SU-DHL-6 (cell line): Measurements from ENCODE around the gene P4HA1.

Source experiments
- H2AFZ ChIP-seq: fragments of 200-600 bp; sonication (generic); 2 replicates; pipeline ENCODE4 v1.6.1; 2014; ENCODE audit warnings: low read depth, mild to moderate bottlenecking, moderate library complexity, mixed read lengths, antibody characterized with exemption, low read length; ENCODE audit not compliant: severe bottlenecking
- H3F3A ChIP-seq: fragments of 200-600 bp; shearing (Covaris generic); 2 replicates; pipeline ENCODE4 v1.6.0; 2016; ENCODE audit warnings: antibody characterized with exemption, mild to moderate bottlenecking; ENCODE audit not compliant: insufficient read depth
- H3K27ac ChIP-seq: fragments of 200-600 bp; sonication (generic); 2 replicates; pipeline ENCODE4 v1.5.1; 2016; ENCODE audit warnings: low read depth, mild to moderate bottlenecking, low read length, moderate library complexity, mixed read lengths
- H3K27me3 ChIP-seq: fragments of 200-600 bp; sonication (generic), shearing (Covaris generic); 2 replicates; pipeline ENCODE4 v1.6.0; 2014; ENCODE audit warnings: mild to moderate bottlenecking, low read length
- H3K36me3 ChIP-seq: fragments of 200-600 bp; sonication (generic); 2 replicates; pipeline ENCODE4 v1.6.1; 2014; ENCODE audit warnings: mild to moderate bottlenecking, low read length, mixed read lengths
- H3K4me2 ChIP-seq: fragments of 300-600, 200-600 bp; shearing (Covaris generic), sonication (generic); 2 replicates; pipeline ENCODE4 v1.6.0; 2014; ENCODE audit warnings: low read length, low read depth, mild to moderate bottlenecking; ENCODE audit not compliant: poor library complexity, severe bottlenecking
- H3K4me3 ChIP-seq: fragments of 200-600 bp; sonication (generic); 2 replicates; pipeline ENCODE4 v1.5.1; 2014; ENCODE audit warnings: antibody characterized with exemption, low read length, mild to moderate bottlenecking, mixed read lengths; ENCODE audit not compliant: insufficient read depth, poor library complexity, severe bottlenecking
- H3K79me2 ChIP-seq: fragments of 200-600 bp; sonication (generic); 2 replicates; pipeline ENCODE4 v1.6.1; 2014; ENCODE audit warnings: mild to moderate bottlenecking, low read length, moderate library complexity; ENCODE audit not compliant: insufficient read depth
- H3K9ac ChIP-seq: fragments of 200-600 bp; sonication (generic); 2 replicates; pipeline ENCODE4 v1.7.0; 2014; ENCODE audit warnings: mild to moderate bottlenecking, low read length
- H3K9me2 ChIP-seq: fragments of 200-600 bp; sonication (generic); replicated peaks from 2 replicates; pipeline ENCODE4 v1.6.1; 2014; ENCODE audit warnings: low read length; ENCODE audit not compliant: insufficient read depth
- H3K9me3 ChIP-seq: fragments of 200-600 bp; sonication (generic); 2 replicates; pipeline ENCODE4 v1.6.1; 2014; ENCODE audit warnings: low read length, mixed read lengths; ENCODE audit not compliant: insufficient read depth
- H4K20me1 ChIP-seq: fragments of 200-600 bp; sonication (generic); 2 replicates; pipeline ENCODE4 v1.6.1; 2014; ENCODE audit warnings: low read depth, mild to moderate bottlenecking, antibody characterized with exemption, low read length, moderate library complexity, mixed read lengths
- EZH2phosphoT487 ChIP-seq: fragments of 200-600 bp; sonication (generic), shearing (Covaris generic); conservative IDR thresholded peaks from 2 replicates; pipeline ENCODE4 v1.6.1; 2018; ENCODE audit warnings: mild to moderate bottlenecking, antibody characterized with exemption, low read length, moderate library complexity, mixed read lengths
- TF ChIP-seq, protein P1 (sequence below): fragments of 200-600 bp; sonication (generic); IDR thresholded peaks from one replicate; pipeline ENCODE4 v1.5.1; 2017; ENCODE audit warnings: antibody characterized with exemption, mild to moderate bottlenecking, low read length, moderate library complexity; ENCODE audit not compliant: insufficient read depth, poor library complexity, severe bottlenecking

P4HA1 gene

DNA sequence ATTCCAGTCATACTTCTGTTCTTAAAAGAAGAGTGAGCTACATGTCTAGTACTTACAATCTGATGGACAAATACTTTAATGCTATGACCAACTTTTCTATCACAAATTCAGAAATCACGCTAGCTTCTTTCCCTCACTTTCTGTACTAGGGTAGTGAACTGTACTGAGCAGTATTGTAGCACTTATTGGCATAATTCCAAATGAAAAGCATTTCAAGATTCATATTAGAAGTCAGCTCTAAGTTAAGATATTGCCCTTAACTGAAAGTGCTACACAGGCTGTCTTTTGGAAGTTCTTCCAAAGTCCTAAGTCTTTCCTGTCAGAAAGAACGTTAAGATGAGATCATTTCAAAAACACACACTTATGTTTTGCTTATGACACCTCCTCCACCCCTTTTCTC is 13.4 kb downstream of the P4HA1 start:
- no peaks in the 10 kb centered on the region for H3K9me3 ChIP-seq
- H3F3A ChIP-seq = peaks cover 7% of the 10 kb centered on the region; the same call in 1 of the 2 replicates
- TF ChIP-seq, protein P1, sequence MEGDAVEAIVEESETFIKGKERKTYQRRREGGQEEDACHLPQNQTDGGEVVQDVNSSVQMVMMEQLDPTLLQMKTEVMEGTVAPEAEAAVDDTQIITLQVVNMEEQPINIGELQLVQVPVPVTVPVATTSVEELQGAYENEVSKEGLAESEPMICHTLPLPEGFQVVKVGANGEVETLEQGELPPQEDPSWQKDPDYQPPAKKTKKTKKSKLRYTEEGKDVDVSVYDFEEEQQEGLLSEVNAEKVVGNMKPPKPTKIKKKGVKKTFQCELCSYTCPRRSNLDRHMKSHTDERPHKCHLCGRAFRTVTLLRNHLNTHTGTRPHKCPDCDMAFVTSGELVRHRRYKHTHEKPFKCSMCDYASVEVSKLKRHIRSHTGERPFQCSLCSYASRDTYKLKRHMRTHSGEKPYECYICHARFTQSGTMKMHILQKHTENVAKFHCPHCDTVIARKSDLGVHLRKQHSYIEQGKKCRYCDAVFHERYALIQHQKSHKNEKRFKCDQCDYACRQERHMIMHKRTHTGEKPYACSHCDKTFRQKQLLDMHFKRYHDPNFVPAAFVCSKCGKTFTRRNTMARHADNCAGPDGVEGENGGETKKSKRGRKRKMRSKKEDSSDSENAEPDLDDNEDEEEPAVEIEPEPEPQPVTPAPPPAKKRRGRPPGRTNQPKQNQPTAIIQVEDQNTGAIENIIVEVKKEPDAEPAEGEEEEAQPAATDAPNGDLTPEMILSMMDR = no peak
- H3K36me3 ChIP-seq = 0 out of 2 replicates have a peak, but pooled peaks cover under 1% of the 10 kb centered on the region
- no peaks in the 10 kb centered on the region for H3K27me3 ChIP-seq
- H3K9ac ChIP-seq = no peak overlapping the region
- no peak overlapping the region for H3K4me2 ChIP-seq
- H3K4me3 ChIP-seq = no peak overlapping the region
- no peak overlapping the region for H2AFZ ChIP-seq
- peaks cover under 1% of the 10 kb centered on the region; the same call in 1 of the 2 replicates for H4K20me1 ChIP-seq
- H3K9me2 ChIP-seq = no peaks in the 10 kb centered on the region
- peaks cover 83% of the 10 kb centered on the region for H3K79me2 ChIP-seq
- no peak overlapping the region for H3K27ac ChIP-seq

DNA sequence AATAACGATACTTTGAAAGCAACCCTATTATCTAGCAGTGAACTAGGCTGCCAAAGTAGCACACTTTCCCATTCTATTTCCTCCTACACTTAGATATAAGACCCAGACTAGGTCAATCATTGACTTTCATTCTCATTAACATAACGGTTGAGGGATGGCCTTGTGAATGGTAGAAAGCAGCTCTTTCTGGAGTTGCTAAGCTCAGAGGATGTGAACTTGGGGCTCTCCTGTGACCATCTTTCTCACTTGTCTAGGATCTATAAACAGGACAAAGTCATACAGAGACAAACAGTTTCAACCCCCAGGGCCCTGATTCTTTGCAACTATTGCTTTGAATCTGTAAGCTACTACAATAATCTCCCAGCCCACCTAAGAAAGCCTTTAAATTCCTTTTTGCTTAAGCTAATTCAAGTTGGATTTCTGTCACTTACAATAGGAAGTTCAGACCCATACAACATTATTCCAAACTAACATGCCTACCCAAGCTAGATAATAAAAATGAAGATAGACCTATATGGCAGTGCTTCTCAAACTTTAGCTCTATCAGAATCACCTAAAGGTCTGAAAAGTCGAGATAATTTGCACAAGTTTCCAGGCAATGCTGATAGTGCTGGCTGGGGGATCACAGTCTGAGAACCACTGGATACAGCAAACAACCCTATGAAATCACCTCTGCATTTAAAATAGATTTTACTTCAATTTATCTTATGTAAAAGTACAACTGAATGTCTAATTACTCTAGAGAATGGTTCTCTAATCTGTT is 16.7 kb downstream of the P4HA1 start:
- TF ChIP-seq, protein P1 = no peak
- no peak for TF ChIP-seq EZH2phosphoT487
- Histone ChIP-seq H3K79me2 (peaks cover 88% of the 10 kb centered on the region), H3K27me3 (no peaks in the 10 kb centered on the region), H3K9me3 (no peaks in the 10 kb centered on the region), H3K4me3 (no peak overlapping the region), H4K20me1 (peaks cover 5% of the 10 kb centered on the region; the same call in 1 of the 2 replicates), H2AFZ (no peak overlapping the region), H3K4me2 (no peak overlapping the region), H3K9me2 (no peaks in the 10 kb centered on the region), H3K9ac (no peak overlapping the region), H3K36me3 (peaks cover 3% of the 10 kb centered on the region; the same call in 1 of the 2 replicates), H3F3A (peaks cover 7% of the 10 kb centered on the region; the same call in 1 of the 2 replicates), H3K27ac (no peak overlapping the region)

DNA sequence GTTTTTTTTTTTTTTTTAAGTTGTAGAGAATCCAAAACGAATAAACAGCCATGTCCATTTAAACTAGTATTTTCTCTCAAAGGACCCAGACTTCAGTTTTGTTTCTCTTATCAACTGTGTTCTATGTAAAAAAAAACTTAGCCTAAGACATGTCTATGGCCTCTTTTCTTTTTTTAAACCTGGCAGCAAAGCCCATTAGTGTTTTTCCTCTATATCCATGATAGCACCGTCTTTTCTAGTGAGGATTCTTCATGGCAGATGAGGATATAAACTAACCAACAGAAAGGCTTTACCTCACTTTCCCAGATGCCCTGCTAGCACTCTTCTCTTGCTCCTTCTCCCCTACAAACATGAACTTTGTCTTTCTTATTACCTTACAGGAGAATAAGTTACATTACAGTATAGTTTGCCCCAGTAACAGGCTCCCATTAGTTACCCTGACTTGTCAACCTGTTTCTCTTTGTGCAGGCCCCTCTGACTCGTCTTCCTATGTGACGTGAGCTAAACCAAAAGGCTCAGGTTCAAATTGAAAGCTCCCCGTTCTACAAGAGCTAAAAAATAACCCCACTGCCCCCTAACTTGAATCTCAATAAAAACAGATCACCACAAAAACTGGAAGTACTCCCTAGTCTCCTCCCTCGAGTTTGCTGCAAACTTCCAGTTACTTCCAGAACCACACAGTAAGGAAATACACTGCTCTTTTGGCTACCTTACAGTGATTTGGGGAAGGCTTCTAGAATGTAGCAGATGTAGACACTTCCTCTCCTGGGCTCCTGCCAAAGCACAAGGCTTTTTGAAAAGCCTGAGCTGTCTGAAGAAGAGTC is 20.1 kb downstream of the P4HA1 start:
- Histone ChIP-seq H3F3A (peaks cover 5% of the 10 kb centered on the region; the same call in 1 of the 2 replicates), H3K79me2 (peaks cover 60% of the 10 kb centered on the region), H3K4me3 (no peak overlapping the region), H3K9me2 (no peaks in the 10 kb centered on the region), H3K9ac (peak overlapping the region; percentile 14), H3K4me2 (peak overlapping the region; percentile 14), H2AFZ (no peak overlapping the region), H3K27me3 (no peaks in the 10 kb centered on the region), H3K36me3 (peaks cover 25% of the 10 kb centered on the region), H3K27ac (no peak overlapping the region; the same call in 1 of the 2 replicates), H3K9me3 (no peaks in the 10 kb centered on the region), H4K20me1 (peaks cover 5% of the 10 kb centered on the region; the same call in 1 of the 2 replicates)
- TF ChIP-seq EZH2phosphoT487 = no peak
- TF ChIP-seq, protein P1 = no peak
